IPS-18c (cell line): ENCODE results near the gene KLRC2.
"Not testable (repeated sequence)": the region's sequence is repeated elsewhere in the genome, so short reads cannot be mapped to it uniquely, and the experiment has no call there.

Experiments used
- H3K4me3 ChIP-seq: 2 replicates; pipeline ENCODE4 v1.7.0; 2013; ENCODE audit warnings: low read depth, mild to moderate bottlenecking, low read length, moderate library complexity; ENCODE audit not compliant: insufficient read depth
- H3K9me3 ChIP-seq: one replicate; pipeline ENCODE4 v1.6.1; 2013; ENCODE audit warnings: mild to moderate bottlenecking, low read length, moderate library complexity; ENCODE audit not compliant: control insufficient read depth, insufficient read depth

KLRC2 gene

GRCh38 chr12:10435816-10436215, at the start of gene KLRC2:
KLRC2 (minus strand) TSS chr12:10436010; CDS start chr12:10435986, 24 bp downstream.
- H3K4me3 ChIP-seq, H3K9me3 ChIP-seq: not testable (repeated sequence)

- not testable (repeated sequence) for H3K9me3 ChIP-seq, H3K4me3 ChIP-seq
These were observed 46.1 kb upstream of the KLRC2 start for GRCh38 chr12:10481901-10482300.

- H3K4me3 ChIP-seq, H3K9me3 ChIP-seq: not testable (repeated sequence)
These were observed 37.0 kb upstream of the KLRC2 start for GRCh38 chr12:10472808-10473207.

GRCh38 chr12:10469701-10470100, 33.9 kb upstream of the KLRC2 start:
- Histone ChIP-seq H3K4me3 (no peak overlapping the region), H3K9me3 (no peaks in the 10 kb centered on the region)

GRCh38 chr12:10466311-10466710, 30.5 kb upstream of the KLRC2 start:
- no peak overlapping the region for H3K4me3 ChIP-seq
- no peaks in the 10 kb centered on the region for H3K9me3 ChIP-seq

- H3K4me3 ChIP-seq: no peak overlapping the region
- H3K9me3 ChIP-seq: no peaks in the 10 kb centered on the region
These were observed 21.9 kb upstream of the KLRC2 start for GRCh38 chr12:10457760-10458159.

GRCh38 chr12:10456856-10457255, 21.0 kb upstream of the KLRC2 start:
- H3K4me3 ChIP-seq: no peak overlapping the region
- H3K9me3 ChIP-seq: no peaks in the 10 kb centered on the region

GRCh38 chr12:10455766-10456165, 20.0 kb upstream of the KLRC2 start:
- no peaks in the 10 kb centered on the region for H3K9me3 ChIP-seq
- no peak overlapping the region for H3K4me3 ChIP-seq

GRCh38 chr12:10454531-10454930, 18.7 kb upstream of the KLRC2 start:
- Histone ChIP-seq H3K4me3 (no peak overlapping the region), H3K9me3 (no peaks in the 10 kb centered on the region)

- Histone ChIP-seq H3K9me3 (no peaks in the 10 kb centered on the region), H3K4me3 (no peak within 1 kb of the TSS)
These were observed 17.3 kb upstream of the KLRC2 start, which contains the start of gene KLRC1 for GRCh38 chr12:10453156-10453555. KLRC1 (minus strand) TSS chr12:10453377; CDS start chr12:10451156, 2,221 bp downstream.

- no peak overlapping the region for H3K4me3 ChIP-seq
- H3K9me3 ChIP-seq: no peaks in the 10 kb centered on the region
These were observed 12.4 kb upstream of the KLRC2 start for GRCh38 chr12:10448236-10448635.

- not testable (repeated sequence) for H3K4me3 ChIP-seq, H3K9me3 ChIP-seq
These were observed 10.2 kb upstream of the KLRC2 start for GRCh38 chr12:10446052-10446451.

- H3K9me3 ChIP-seq, H3K4me3 ChIP-seq: not testable (repeated sequence)
These were observed 5.3 kb upstream of the KLRC2 start for GRCh38 chr12:10441144-10441543.

GRCh38 chr12:10439608-10440274, 3.9 kb upstream of the KLRC2 start:
- not testable (repeated sequence) for H3K9me3 ChIP-seq, H3K4me3 ChIP-seq

GRCh38 chr12:10437601-10438000, 1.8 kb upstream of the KLRC2 start:
- H3K4me3 ChIP-seq, H3K9me3 ChIP-seq: not testable (repeated sequence)

GRCh38 chr12:10430623-10431022, 5.2 kb downstream of the KLRC2 start:
- H3K9me3 ChIP-seq, H3K4me3 ChIP-seq: not testable (repeated sequence)

GRCh38 chr12:10425938-10426337, 9.9 kb downstream of the KLRC2 start:
- H3K4me3 ChIP-seq, H3K9me3 ChIP-seq: not testable (repeated sequence)

- H3K4me3 ChIP-seq: not testable (repeated sequence)
These were observed 11.4 kb downstream of the KLRC2 start for GRCh38 chr12:10424260-10424899.

GRCh38 chr12:10422159-10422558, 13.7 kb downstream of the KLRC2 start:
- H3K9me3 ChIP-seq, H3K4me3 ChIP-seq: not testable (repeated sequence)

More at GRCh38 chr12:10424260-10424899, 11.4 kb downstream of the KLRC2 start:
- not testable (repeated sequence) for H3K9me3 ChIP-seq
